Measurements from ENCODE around the gene SYNRG. TPM values are rescaled to one million over a fixed set of nuclear protein-coding genes. Genes with fewer than 3 reads are reported as not detected.

Gene SYNRG
- polyA plus RNA-seq, 1 experiment = 24.9 TPM

GRCh38 chr17:37490638-37491614, 118.3 kb downstream of the SYNRG start:
- no peak for DNase-seq (ENCODE audit: low read depth, low spot score)
- CTCF ChIA-PET = interaction anchor here (0.9 to 1.0 kb wide), 2 partner anchors 11 to 53 kb away, joined by 3 to 4 read pairs; no protein-coding TSS in a partner anchor
- Histone ChIP-seq H3K4me3 (ENCODE audit: low read depth, low read length) (peak overlapping the region; percentile 82), H3K9me3 (ENCODE audit: control insufficient read depth, insufficient read depth, low read length) (no peaks in the 10 kb centered on the region; the same call in 1 of the 2 replicates), H3K27ac (ENCODE audit: low read depth, low read length) (peak overlapping the region; percentile 83), H3K27me3 (ENCODE audit: control insufficient read depth, insufficient read depth, low read length) (no peaks in the 10 kb centered on the region)
- POLR2A ChIA-PET = interaction anchor here (0.7 to 1.1 kb wide), 2 partner anchors 43 to 84 kb away, joined by 3 read pairs; partner anchors contain the start of genes ACACA and TADA2A
- TF ChIP-seq, protein P1, sequence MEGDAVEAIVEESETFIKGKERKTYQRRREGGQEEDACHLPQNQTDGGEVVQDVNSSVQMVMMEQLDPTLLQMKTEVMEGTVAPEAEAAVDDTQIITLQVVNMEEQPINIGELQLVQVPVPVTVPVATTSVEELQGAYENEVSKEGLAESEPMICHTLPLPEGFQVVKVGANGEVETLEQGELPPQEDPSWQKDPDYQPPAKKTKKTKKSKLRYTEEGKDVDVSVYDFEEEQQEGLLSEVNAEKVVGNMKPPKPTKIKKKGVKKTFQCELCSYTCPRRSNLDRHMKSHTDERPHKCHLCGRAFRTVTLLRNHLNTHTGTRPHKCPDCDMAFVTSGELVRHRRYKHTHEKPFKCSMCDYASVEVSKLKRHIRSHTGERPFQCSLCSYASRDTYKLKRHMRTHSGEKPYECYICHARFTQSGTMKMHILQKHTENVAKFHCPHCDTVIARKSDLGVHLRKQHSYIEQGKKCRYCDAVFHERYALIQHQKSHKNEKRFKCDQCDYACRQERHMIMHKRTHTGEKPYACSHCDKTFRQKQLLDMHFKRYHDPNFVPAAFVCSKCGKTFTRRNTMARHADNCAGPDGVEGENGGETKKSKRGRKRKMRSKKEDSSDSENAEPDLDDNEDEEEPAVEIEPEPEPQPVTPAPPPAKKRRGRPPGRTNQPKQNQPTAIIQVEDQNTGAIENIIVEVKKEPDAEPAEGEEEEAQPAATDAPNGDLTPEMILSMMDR (IDR thresholded peaks at IDR 0.05; ENCODE audit: low read depth, low read length) = no peak

GRCh38 chr17:37490022-37490587, 119.1 kb downstream of the SYNRG start:
- ChIA-PET CTCF (no interaction called here), POLR2A (interaction anchor here (0.6 to 1.4 kb wide), 3 partner anchors 83 to 1379 kb away, joined by 3 to 4 read pairs (median 3); partner anchors contain the start of genes ACACA, SYNRG and TADA2A)
- no peak for DNase-seq (ENCODE audit: low read depth, low spot score)
- peak overlapping the region; percentile 82 for H3K4me3 ChIP-seq (ENCODE audit: low read depth, low read length)
- TF ChIP-seq, protein P1 (IDR thresholded peaks at IDR 0.05; ENCODE audit: low read depth, low read length) = 0 out of 2 replicates have a peak, but pooled peaks have one; percentile 11
- no peaks in the 10 kb centered on the region; the same call in 1 of the 2 replicates for H3K9me3 ChIP-seq (ENCODE audit: control insufficient read depth, insufficient read depth, low read length)
- peak overlapping the region; percentile 83 for H3K27ac ChIP-seq (ENCODE audit: low read depth, low read length)
- H3K27me3 ChIP-seq (ENCODE audit: control insufficient read depth, insufficient read depth, low read length) = no peaks in the 10 kb centered on the region

- no peak for DNase-seq (ENCODE audit: low read depth, low spot score)
- peak within 1 kb of the TSS; percentile 99 for H3K27ac ChIP-seq (ENCODE audit: low read depth, low read length)
- no peaks in the 10 kb centered on the region for H3K27me3 ChIP-seq (ENCODE audit: control insufficient read depth, insufficient read depth, low read length)
- CTCF ChIA-PET = interaction anchor here (1.5 kb wide), 1 partner anchor 116 kb away, joined by 5 read pairs; no protein-coding TSS in a partner anchor
- POLR2A ChIA-PET = interaction anchor here (0.6 to 1.4 kb wide), 2 partner anchors 120 to 1379 kb away, joined by 3 to 4 read pairs; partner anchors contain the start of gene SYNRG
- H3K9me3 ChIP-seq (ENCODE audit: control insufficient read depth, insufficient read depth, low read length) = no peaks in the 10 kb centered on the region
- H3K4me3 ChIP-seq (ENCODE audit: low read depth, low read length) = peak within 1 kb of the TSS; percentile 87
- TF ChIP-seq, protein P1 (IDR thresholded peaks at IDR 0.05; ENCODE audit: low read depth, low read length) = no peak
Measured at GRCh38 chr17:37489197-37490001, 119.8 kb downstream of the SYNRG start, which contains the start of gene DUSP14. TSS of gene DUSP14 (plus strand) at chr17:37489891. CDS start at chr17:37512273, 22,382 bp downstream.

DNA sequence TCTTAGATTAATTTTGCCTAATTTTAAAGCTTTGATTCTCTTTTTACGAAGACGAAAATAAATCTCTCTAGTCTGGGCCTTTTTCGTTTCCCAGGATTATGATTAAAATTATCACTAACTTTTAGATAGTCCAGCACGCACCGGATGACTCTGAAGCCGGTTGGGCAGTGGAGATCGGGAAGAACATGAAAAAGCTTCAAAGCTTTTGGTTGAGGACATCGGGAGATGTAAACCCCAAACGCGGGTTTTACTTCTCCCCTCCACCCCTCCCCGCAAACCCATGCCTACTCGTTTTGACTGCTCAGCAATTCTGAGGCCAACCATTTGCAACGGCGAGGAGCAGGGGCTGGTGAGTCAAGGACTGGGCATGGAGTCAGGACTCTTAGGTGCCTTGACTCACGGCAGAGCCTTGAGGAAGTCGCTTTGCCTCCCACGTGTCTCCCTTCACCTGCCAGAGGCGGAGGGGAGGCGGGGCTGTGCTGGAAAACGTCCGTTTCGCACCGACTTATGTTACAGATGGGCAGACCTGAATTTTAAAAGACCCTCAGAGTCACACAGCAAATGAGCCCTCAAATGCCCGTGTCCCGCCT, 120.5 kb downstream of the SYNRG start:
- POLR2A ChIA-PET = interaction anchor here (0.8 to 1.4 kb wide), 6 partner anchors 10 to 121 kb away, joined by 3 to 5 read pairs (median 4); partner anchors contain the start of genes ACACA, SYNRG and TADA2A
- TF ChIP-seq, protein P1 (IDR thresholded peaks at IDR 0.05; ENCODE audit: low read depth, low read length) = no peak
- Histone ChIP-seq H3K9me3 (ENCODE audit: control insufficient read depth, insufficient read depth, low read length) (no peaks in the 10 kb centered on the region), H3K4me3 (ENCODE audit: low read depth, low read length) (peak overlapping the region; percentile 87), H3K27ac (ENCODE audit: low read depth, low read length) (peak overlapping the region; percentile 99), H3K27me3 (ENCODE audit: control insufficient read depth, insufficient read depth, low read length) (no peaks in the 10 kb centered on the region)
- CTCF ChIA-PET = interaction anchor here (1.1 to 1.5 kb wide), 2 partner anchors 11 to 115 kb away, joined by 4 to 5 read pairs; no protein-coding TSS in a partner anchor
- peak; percentile 85 for DNase-seq (ENCODE audit: low read depth, low spot score)
